HepG2 (cell line): ENCODE measurements around the gene KRTAP9-3. TPM values are rescaled to one million over a fixed set of nuclear protein-coding genes. Genes with fewer than 3 reads are reported as not detected.
A peak's percentile ranks its signal among the peaks of the same experiment; 100 is the strongest.
"Not testable (repeated sequence)": the region's sequence is repeated elsewhere in the genome, so short reads cannot be mapped to it uniquely, and the experiment has no call there.

Source experiments
- ATAC-seq: fragments of 200-7000 bp; cut with Tn5 transposase; 3 replicates; pipeline ENCODE4 v1.9.1; 2020; ENCODE audit warnings: mild to moderate bottlenecking, moderate library complexity
- BruUV-seq: library from RNA; stranded (reverse); fragments of 400-500 nt; replicated peaks from 2 replicates; lab custom pipeline; 2021; lab: Mats Ljungman, UMichigan
- CTCF ChIA-PET: fragments of 300-600 bp; formaldehyde crosslinking; extraction: SDS; loops from one replicate; lab custom pipeline; 2021; ENCODE audit warnings: low total read pairs, inconsistent platforms, low intra/inter-chr PET ratio; lab: Yijun Ruan, JAX
- POLR2A ChIA-PET: fragments of 350-600 bp; sonication (Branson Sonifier 250); formaldehyde crosslinking; loops from one replicate; lab custom pipeline; 2020; ENCODE audit warnings: antibody characterized with exemption, inconsistent platforms; lab: Yijun Ruan, JAX
- DNase-seq: peaks from one replicate; pipeline ENCODE4 v3.0.0-alpha.2; 2015; ENCODE audit warnings: low spot score
- FAIRE-seq: peaks from 3 replicates; lab custom pipeline; 2011; peaks lifted over from hg19 to GRCh38; lab: Jason Lieb, UNC
- H2AFZ ChIP-seq: one replicate; pipeline ENCODE4 v1.6.1; 2011; ENCODE audit warnings: low read length, inconsistent platforms
- H3K27ac ChIP-seq: fragments of 300-600 bp; 3 replicates; pipeline ENCODE4 v1.8.0; 2011; ENCODE audit warnings: mixed run types, mild to moderate bottlenecking, mixed read lengths, low read length, inconsistent platforms; ENCODE audit not compliant: insufficient read depth; ENCODE audit errors: extremely low read length
- H3K27me3 ChIP-seq, 2 experiments: fragments of 200-600 bp in 1 of 2; 2 replicates in 1 of 2; 3 replicates in 1 of 2; pipeline versions ENCODE4 v1.6.0 to v1.8.0; 2011; ENCODE audit warnings: low read length in 2 of 2, mild to moderate bottlenecking in 2 of 2, moderate library complexity in 2 of 2, inconsistent platforms in 1 of 2; ENCODE audit not compliant: insufficient read depth in 2 of 2, control insufficient read depth in 1 of 2
- H3K36me3 ChIP-seq, 2 experiments: fragments of 200-600 bp in 1 of 2; replicated peaks in 1 of 2; 2 replicates in 1 of 2; 3 replicates in 1 of 2; pipeline versions ENCODE4 v1.5.1 to v1.8.0; 2011; ENCODE audit warnings: low read length in 2 of 2, inconsistent platforms in 1 of 2; ENCODE audit not compliant: insufficient read depth in 2 of 2, control insufficient read depth in 1 of 2
- H3K4me1 ChIP-seq: 2 replicates; pipeline ENCODE4 v1.5.1; 2012; ENCODE audit warnings: low read length, inconsistent platforms; ENCODE audit not compliant: insufficient read depth
- H3K4me2 ChIP-seq: 2 replicates; pipeline ENCODE4 v1.6.0; 2011; ENCODE audit warnings: low read depth, low read length, inconsistent platforms
- H3K4me3 ChIP-seq, 3 experiments: fragments of 200-600 bp in 1 of 3; sonication (generic), shearing (Covaris generic) in 1 of 3; replicated peaks in 1 of 3; 2 replicates each; pipeline ENCODE4 v1.5.1; 2011 to 2016; ENCODE audit warnings: low read length in 3 of 3, inconsistent platforms in 2 of 3, low read depth in 2 of 3, mild to moderate bottlenecking in 2 of 3, control low read depth in 1 of 3, mixed read lengths in 1 of 3; ENCODE audit not compliant: insufficient read depth in 1 of 3
- H3K79me2 ChIP-seq: one replicate; pipeline ENCODE4 v1.6.1; 2011; ENCODE audit warnings: low read length, inconsistent platforms; ENCODE audit not compliant: insufficient read depth
- H3K9ac ChIP-seq: 2 replicates; pipeline ENCODE4 v1.6.0; 2011; ENCODE audit warnings: mild to moderate bottlenecking, low read depth, low read length, inconsistent platforms; ENCODE audit not compliant: insufficient read depth
- H3K9me3 ChIP-seq: 2 replicates; pipeline ENCODE4 v1.5.1; 2012; ENCODE audit warnings: mild to moderate bottlenecking, low read length
- H4K20me1 ChIP-seq: 2 replicates; pipeline ENCODE4 v1.6.0; 2011; ENCODE audit warnings: inconsistent platforms, mild to moderate bottlenecking, low read length, moderate library complexity; ENCODE audit not compliant: insufficient read depth
- ATF7 ChIP-seq, 2 experiments: fragments of 450-650 bp in 1 of 2; sonication (generic) in 1 of 2; formaldehyde crosslinking in 1 of 2; IDR thresholded peaks; 2 replicates each; pipeline versions ENCODE4 v1.4.0 to v1.6.1; 2016 to 2020; ENCODE audit warnings: antibody characterized with exemption in 1 of 2, mild to moderate bottlenecking in 1 of 2, missing genetic modification reagents in 1 of 2
- WGBS: methylation state at CpG from one replicate; pipeline ENCODE4 v1.1.6; 2017; ENCODE audit warnings: low lambda C conversion rate; 5-methylcytosine and 5-hydroxymethylcytosine counted together
- in situ Hi-C: cut with HindIII; loops from 2 replicates; pipeline ENCODE4 v1.10.0; 2017; ENCODE audit warnings: low pct_unique_long_range_greater_than_20kb; ENCODE audit not compliant: extremely low pct_ligation_motif_present
- intact Hi-C: fragments of 100-400 bp; cut with micrococcal nuclease; formaldehyde crosslinking; loops from one replicate; pipeline ENCODE4 v1.10.0; 2022; ENCODE audit not compliant: unreplicated experiment
- polyA plus RNA-seq, 8 experiments: library from polyadenylated mRNA; depleted of rRNA in 3 of 8; stranded (reverse) in 7 of 8; unstranded in 1 of 8; fragments of >200 nt; fragmentation: Illumina TruSeq in 4 of 8; extraction: Trizol in 4 of 8; gene quantifications; 2 replicates each; pipeline versions ENCODE4 v1.2.1 to v1.2.3, GENCODE V29; 2011 to 2016; ENCODE audit warnings: low read depth in 4 of 8, missing spikeins in 1 of 8, mixed read lengths in 1 of 8; ENCODE audit not compliant: insufficient read depth in 1 of 8
- total RNA-seq, 5 experiments: library from RNA; depleted of rRNA; stranded (reverse); fragments of >200 nt; fragmentation: Illumina TruSeq; extraction: Trizol; gene quantifications; 2 replicates each; pipeline ENCODE4 v1.2.3, GENCODE V29; 2016; ENCODE audit warnings: low read depth in 1 of 5

The KRTAP9-3 gene
- total and polyA plus RNA-seq, 2 of the 13 experiments (the other 11 are each of a cell fraction or from before 2014, with no cell fraction given), result not detected

DNA sequence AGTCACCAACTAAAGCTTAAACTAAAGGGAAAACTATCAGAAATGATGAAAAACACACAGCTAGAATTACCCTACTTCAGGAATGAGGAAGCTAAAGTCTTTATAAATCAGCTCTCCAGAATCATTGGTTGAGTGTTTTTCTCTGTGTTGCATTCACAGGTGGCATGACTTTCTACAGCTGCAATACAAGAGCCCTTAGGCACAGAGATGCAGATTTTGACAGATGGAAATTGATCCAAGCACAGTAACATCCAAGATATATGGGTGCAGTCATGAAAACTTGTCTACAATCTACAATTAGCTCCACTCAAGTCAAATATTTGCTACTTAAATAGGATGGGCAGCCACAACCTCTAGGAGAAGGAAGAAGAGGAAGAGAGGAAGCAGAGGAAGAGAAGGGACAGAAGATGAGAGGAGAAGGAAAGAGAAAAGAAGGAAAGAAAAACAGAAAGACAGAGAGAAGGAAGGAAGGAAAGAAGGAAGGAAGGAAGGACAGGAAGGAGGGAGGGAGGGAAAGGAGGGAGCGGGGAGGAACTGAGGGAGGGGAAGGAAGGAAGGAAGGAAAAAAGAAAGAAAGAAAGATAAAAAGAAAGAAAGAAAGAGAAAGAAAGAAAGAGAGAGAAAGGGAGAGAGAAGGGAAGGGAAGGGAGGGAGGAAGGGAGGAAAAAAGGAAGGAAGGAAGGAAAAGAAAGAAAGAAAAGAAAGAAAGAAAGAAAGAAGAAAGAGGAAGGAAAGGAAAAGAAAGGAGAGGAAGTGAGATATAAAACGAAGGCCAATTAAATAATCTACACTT lies 14.9 kb downstream of the KRTAP9-3 start:
- H3K4me3 ChIP-seq; BruUV-seq; H2AFZ ChIP-seq; H3K4me1 ChIP-seq; H3K79me2 ChIP-seq; H3K9me3 ChIP-seq; H3K4me2 ChIP-seq; FAIRE-seq; intact Hi-C loops; in situ Hi-C loops; CTCF ChIA-PET; H3K9ac ChIP-seq; H3K36me3 ChIP-seq; H3K27me3 ChIP-seq; TF ChIP-seq ATF7 (CRISPR knock-in tag; IDR thresholded peaks at IDR 0.05): not testable (repeated sequence)
- under 1% methylated on average over 2 of the region's 2 CpGs for WGBS
- TF ChIP-seq ATF7 (IDR thresholded peaks at IDR 0.05), result 0 out of 2 replicates have a peak, but pooled peaks have one; percentile 2
- TF ChIP-seq, all 625 proteins: peak for 1; not testable (repeated sequence) for 624
- DNase-seq, ATAC-seq, H3K27ac ChIP-seq, H4K20me1 ChIP-seq, POLR2A ChIA-PET: not testable (repeated sequence)

DNA sequence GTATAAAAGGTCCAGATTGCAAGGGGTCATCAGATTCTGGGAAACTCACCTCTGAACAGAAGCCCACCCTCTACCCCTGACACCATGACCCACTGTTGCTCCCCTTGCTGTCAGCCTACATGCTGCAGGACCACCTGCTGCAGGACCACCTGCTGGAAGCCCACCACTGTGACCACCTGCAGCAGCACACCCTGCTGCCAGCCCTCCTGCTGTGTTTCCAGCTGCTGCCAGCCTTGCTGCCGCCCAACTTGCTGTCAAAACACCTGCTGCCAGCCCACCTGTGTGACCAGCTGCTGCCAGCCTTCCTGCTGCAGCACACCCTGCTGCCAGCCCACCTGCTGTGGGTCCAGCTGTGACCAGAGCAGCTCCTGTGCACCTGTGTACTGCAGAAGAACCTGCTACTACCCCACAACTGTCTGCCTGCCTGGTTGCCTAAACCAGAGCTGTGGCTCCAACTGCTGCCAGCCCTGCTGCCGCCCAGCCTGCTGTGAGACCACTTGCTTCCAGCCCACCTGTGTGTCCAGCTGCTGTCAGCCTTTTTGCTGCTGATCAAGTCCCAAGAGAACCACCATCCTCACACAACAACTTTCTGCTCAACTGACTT lies 17.5 kb downstream of the KRTAP9-3 start, which contains the start of gene KRTAP9-4:
TSS of gene KRTAP9-4 (plus strand) at position 51 of the 604 bp plus-strand sequence. CDS start at position 85, 34 bp downstream.
- H3K9ac ChIP-seq, H3K79me2 ChIP-seq, POLR2A ChIA-PET, H4K20me1 ChIP-seq, H3K4me1 ChIP-seq, intact Hi-C loops, H3K36me3 ChIP-seq, CTCF ChIA-PET, in situ Hi-C loops, H3K27ac ChIP-seq, H3K4me3 ChIP-seq, H3K9me3 ChIP-seq, BruUV-seq, H2AFZ ChIP-seq, DNase-seq, H3K4me2 ChIP-seq, ATAC-seq, FAIRE-seq: not testable (repeated sequence)
- WGBS, result 0% methylated on average over 1 of the region's 2 CpGs
- H3K27me3 ChIP-seq, result peaks cover 0 to 11% of the 10 kb centered on the region in 2 experiments; a peak in 3 of 5 replicates
